Neural crest cell (in vitro differentiated cells): Measurements from ENCODE around the gene ROCK2. TPM values are rescaled to one million over a fixed set of nuclear protein-coding genes. Genes with fewer than 3 reads are reported as not detected.

Source experiments
- DNase-seq: peaks from one replicate; pipeline ENCODE4 v3.0.0; 2021; ENCODE audit warnings: low read depth, mixed read lengths, low spot score
- H3K27ac Mint-ChIP-seq: one replicate; pipeline ENCODE4 v1.8.0; 2021; ENCODE audit warnings: mild to moderate bottlenecking, mixed read lengths; ENCODE audit not compliant: unreplicated experiment
- H3K27me3 Mint-ChIP-seq: 2 replicates; pipeline ENCODE4 v1.8.0; 2021; ENCODE audit warnings: low read depth, mild to moderate bottlenecking, mixed read lengths
- H3K36me3 Mint-ChIP-seq: 2 replicates; pipeline ENCODE4 v1.8.0; 2021; ENCODE audit warnings: low read depth, mild to moderate bottlenecking, mixed read lengths
- H3K4me1 Mint-ChIP-seq: 2 replicates; pipeline ENCODE4 v1.8.0; 2021; ENCODE audit warnings: mixed read lengths
- H3K4me3 Mint-ChIP-seq: one replicate; pipeline ENCODE4 v1.8.0; 2021; ENCODE audit warnings: mild to moderate bottlenecking, mixed read lengths
- H3K9me3 Mint-ChIP-seq: 2 replicates; pipeline ENCODE4 v1.8.0; 2021; ENCODE audit warnings: mixed read lengths
- total RNA-seq: library from RNA; stranded (reverse); gene quantifications from 2 replicates; pipeline ENCODE4 v1.2.1, GENCODE V29; 2021
- TF ChIP-seq, protein P1 (sequence below): fragments of 200-600 bp; sonication (generic); conservative IDR thresholded peaks from 2 replicates; pipeline ENCODE4 v1.5.0; 2021; ENCODE audit warnings: antibody characterized with exemption, mild to moderate bottlenecking

Gene ROCK2
- total RNA-seq, 1 donor from 2014 or later, result 47.2 TPM

DNA sequence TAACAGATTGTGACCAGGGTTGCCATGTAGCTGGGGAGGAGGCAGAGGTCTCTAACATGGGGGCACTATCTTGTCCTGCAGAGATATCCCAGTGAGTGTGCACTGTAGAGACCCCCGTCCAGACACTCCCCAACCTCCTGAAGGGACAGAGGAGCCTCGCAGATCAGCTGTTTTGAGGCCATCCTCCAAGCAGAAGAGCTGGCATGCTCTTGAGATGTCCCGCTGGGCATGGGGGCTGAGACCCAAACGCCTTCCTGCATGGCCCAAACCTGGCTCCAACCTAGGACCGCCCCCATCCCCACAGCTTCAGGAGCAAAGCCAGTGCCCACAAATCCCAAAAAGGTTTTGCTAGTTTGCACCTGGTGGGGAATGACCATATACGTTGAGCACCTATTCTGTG lies 191.8 kb downstream of the ROCK2 start:
- Mint-ChIP-seq H3K4me1 (peaks cover 10% of the 10 kb centered on the region), H3K4me3 (no peak overlapping the region), H3K9me3 (no peaks in the 10 kb centered on the region), H3K27ac (no peak overlapping the region), H3K27me3 (peaks cover 36% of the 10 kb centered on the region), H3K36me3 (no peaks in the 10 kb centered on the region)
- DNase-seq, result no peak
- TF ChIP-seq, protein P1, sequence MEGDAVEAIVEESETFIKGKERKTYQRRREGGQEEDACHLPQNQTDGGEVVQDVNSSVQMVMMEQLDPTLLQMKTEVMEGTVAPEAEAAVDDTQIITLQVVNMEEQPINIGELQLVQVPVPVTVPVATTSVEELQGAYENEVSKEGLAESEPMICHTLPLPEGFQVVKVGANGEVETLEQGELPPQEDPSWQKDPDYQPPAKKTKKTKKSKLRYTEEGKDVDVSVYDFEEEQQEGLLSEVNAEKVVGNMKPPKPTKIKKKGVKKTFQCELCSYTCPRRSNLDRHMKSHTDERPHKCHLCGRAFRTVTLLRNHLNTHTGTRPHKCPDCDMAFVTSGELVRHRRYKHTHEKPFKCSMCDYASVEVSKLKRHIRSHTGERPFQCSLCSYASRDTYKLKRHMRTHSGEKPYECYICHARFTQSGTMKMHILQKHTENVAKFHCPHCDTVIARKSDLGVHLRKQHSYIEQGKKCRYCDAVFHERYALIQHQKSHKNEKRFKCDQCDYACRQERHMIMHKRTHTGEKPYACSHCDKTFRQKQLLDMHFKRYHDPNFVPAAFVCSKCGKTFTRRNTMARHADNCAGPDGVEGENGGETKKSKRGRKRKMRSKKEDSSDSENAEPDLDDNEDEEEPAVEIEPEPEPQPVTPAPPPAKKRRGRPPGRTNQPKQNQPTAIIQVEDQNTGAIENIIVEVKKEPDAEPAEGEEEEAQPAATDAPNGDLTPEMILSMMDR, result no peak

DNA sequence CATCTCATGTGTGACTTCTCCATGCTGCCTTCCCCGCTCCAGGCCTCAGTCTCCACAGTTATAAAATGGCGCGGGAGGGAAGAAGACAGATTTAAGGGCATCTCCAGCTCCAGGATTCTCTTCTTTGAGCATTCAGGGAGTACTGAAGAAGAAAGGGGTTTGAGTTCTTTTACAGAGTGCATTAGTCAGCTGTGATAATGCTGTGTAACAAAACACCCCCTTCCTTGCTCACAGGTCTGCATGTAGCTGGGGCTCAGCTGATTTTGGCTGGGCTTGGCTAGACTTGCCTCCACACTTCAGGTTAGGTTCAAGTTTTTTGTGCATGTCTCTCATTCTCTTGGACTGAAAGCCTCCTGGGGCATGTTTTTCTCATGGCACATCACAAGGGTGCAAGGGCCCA lies 197.2 kb downstream of the ROCK2 start:
- TF ChIP-seq, protein P1, result no peak
- H3K27me3 Mint-ChIP-seq, result peaks cover 32% of the 10 kb centered on the region
- no peaks in the 10 kb centered on the region for H3K36me3 Mint-ChIP-seq
- H3K27ac Mint-ChIP-seq, result no peak overlapping the region
- no peak for DNase-seq
- no peaks in the 10 kb centered on the region for H3K4me1 Mint-ChIP-seq
- no peaks in the 10 kb centered on the region for H3K9me3 Mint-ChIP-seq
- no peak overlapping the region for H3K4me3 Mint-ChIP-seq

DNA sequence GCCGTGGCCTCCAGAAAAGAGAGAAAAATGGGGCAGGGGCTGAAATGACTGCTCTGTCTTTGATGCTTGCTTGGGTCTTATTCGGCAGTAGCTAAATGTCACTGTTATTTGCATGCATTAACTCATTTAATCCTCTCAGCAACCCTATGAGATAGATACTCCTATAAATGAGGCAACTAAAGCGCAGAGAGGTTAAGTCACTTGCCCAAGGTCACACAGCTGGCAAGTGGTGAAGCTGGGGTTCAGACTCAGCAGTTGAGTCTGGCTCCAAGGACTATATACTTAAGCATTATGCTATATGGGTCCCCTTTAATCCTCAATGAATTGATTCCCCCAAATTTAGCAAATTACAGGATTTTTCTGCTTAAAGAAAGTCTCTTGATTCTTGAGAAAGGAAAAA lies 198.4 kb downstream of the ROCK2 start:
- Mint-ChIP-seq H3K27ac (no peak overlapping the region), H3K27me3 (peaks cover 21% of the 10 kb centered on the region), H3K36me3 (no peaks in the 10 kb centered on the region), H3K4me3 (no peak overlapping the region), H3K9me3 (no peaks in the 10 kb centered on the region), H3K4me1 (no peaks in the 10 kb centered on the region)
- TF ChIP-seq, protein P1, result no peak
- DNase-seq, result no peak

DNA sequence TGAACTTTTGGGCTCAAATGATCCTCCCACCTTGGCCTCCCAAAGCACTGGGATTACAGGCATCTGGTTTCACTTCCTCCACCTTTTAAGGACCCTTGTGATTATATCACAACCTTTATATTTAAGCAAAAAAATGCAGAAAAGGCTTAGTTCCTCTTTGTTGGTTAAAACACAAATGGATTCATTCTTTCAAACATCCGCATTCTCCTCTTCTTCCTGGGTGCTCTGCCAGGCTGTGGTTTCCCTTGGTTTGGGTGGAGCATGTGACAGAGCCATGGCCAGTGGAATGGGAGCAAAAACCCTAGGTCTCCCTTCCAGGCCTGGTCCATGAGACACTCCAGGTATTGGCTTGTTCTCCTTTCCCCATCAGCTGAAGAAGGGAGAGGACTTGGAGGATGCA lies 199.1 kb downstream of the ROCK2 start:
- no peak for DNase-seq
- Mint-ChIP-seq H3K9me3 (no peaks in the 10 kb centered on the region), H3K36me3 (no peaks in the 10 kb centered on the region), H3K27ac (no peak overlapping the region), H3K4me3 (no peak overlapping the region), H3K27me3 (peaks cover 18% of the 10 kb centered on the region), H3K4me1 (no peaks in the 10 kb centered on the region)
- TF ChIP-seq, protein P1, result no peak

DNA sequence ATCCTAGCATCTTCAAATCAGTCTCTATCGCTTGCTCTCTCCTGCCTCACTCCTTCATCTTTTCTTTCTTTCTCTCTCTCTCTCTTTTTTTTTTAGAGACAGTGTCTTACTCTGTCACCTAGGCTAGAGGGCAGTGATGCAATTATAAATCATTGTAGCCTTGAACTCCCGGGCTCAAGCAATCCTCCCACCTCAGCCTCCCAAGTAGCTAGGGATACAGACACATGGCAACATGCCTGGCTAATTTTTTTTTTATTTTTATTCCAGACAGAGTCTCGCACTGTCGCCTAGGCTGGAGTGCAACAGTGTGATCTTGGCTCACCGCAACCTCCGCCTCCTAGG lies 199.7 kb downstream of the ROCK2 start:
- Mint-ChIP-seq H3K27ac (no peak overlapping the region), H3K4me1 (no peaks in the 10 kb centered on the region), H3K4me3 (no peak overlapping the region), H3K27me3 (peaks cover 18% of the 10 kb centered on the region), H3K36me3 (no peaks in the 10 kb centered on the region), H3K9me3 (no peaks in the 10 kb centered on the region)
- no peak for DNase-seq
- TF ChIP-seq, protein P1, result no peak

DNA sequence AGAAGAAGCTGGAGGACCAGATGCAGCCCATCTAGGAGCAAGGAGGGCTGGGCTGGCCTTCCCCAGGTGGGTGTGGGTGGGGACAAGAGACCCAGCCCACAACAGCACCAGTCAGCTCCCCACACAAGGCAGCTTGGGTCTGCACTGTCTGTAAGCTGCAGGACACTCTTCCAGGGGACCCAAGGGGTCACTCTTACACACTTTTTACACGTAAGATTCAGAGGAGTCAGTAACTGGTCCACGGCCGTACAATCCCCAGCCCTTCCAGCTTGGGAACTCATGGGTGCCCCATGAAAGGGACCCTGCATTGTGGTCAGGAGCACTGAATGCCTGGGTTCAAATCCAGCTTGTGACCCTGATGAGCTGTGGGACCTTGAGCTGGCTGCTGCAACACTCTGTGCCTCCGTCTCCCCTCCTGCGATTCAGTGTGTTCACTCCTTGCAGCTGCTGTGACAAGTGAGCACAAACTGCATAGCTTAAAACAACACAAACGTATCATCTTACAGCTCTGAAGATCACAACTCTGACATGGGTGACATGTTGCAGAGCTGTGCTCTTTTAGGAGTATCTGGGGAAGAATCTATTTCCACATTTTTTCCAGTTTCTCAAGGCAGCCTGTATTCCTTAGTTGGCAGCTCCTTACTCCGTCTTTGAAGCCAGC lies 200.2 kb downstream of the ROCK2 start:
- H3K4me1 Mint-ChIP-seq, result no peaks in the 10 kb centered on the region
- DNase-seq, result no peak
- no peak overlapping the region for H3K4me3 Mint-ChIP-seq
- no peaks in the 10 kb centered on the region for H3K36me3 Mint-ChIP-seq
- TF ChIP-seq, protein P1, result no peak
- no peaks in the 10 kb centered on the region for H3K9me3 Mint-ChIP-seq
- H3K27me3 Mint-ChIP-seq, result peaks cover 18% of the 10 kb centered on the region
- no peak overlapping the region for H3K27ac Mint-ChIP-seq
